Progenitor cell of endocrine pancreas (in vitro differentiated cells): ENCODE results near the gene LDLRAD4. TPM values are rescaled to one million over a fixed set of nuclear protein-coding genes. Genes with fewer than 3 reads are reported as not detected.

Experiments
- DNase-seq: peaks from one replicate; pipeline ENCODE4 v3.0.0; 2021; ENCODE audit warnings: low spot score; ENCODE audit not compliant: unreplicated experiment
- H3K27ac Mint-ChIP-seq: 2 replicates; pipeline ENCODE4 v1.8.0; 2021; ENCODE audit warnings: mild to moderate bottlenecking, moderate library complexity, mixed read lengths
- H3K27me3 Mint-ChIP-seq: 2 replicates; pipeline ENCODE4 v1.8.0; 2021; ENCODE audit warnings: mixed read lengths
- H3K36me3 Mint-ChIP-seq: 2 replicates; pipeline ENCODE4 v1.8.0; 2022; ENCODE audit warnings: mixed read lengths; ENCODE audit not compliant: insufficient read depth
- H3K4me1 Mint-ChIP-seq: 2 replicates; pipeline ENCODE4 v1.8.0; 2021; ENCODE audit warnings: low read depth, mixed read lengths
- H3K4me3 Mint-ChIP-seq: 2 replicates; pipeline ENCODE4 v1.8.0; 2021; ENCODE audit warnings: low read depth, mild to moderate bottlenecking, moderate library complexity, mixed read lengths
- H3K9me3 Mint-ChIP-seq: 2 replicates; pipeline ENCODE4 v1.8.0; 2021; ENCODE audit warnings: low read depth, mixed read lengths
- CTCF ChIP-seq: fragments of 200-600 bp; sonication (generic); IDR thresholded peaks from one replicate; pipeline ENCODE4 v1.5.0; 2021; ENCODE audit warnings: antibody characterized with exemption, mild to moderate bottlenecking; ENCODE audit not compliant: unreplicated experiment
- total RNA-seq: library from RNA; stranded (reverse); gene quantifications from 2 replicates; pipeline ENCODE4 v1.2.1, GENCODE V29; 2021

The LDLRAD4 gene
- total RNA-seq, 1 donor from 2014 or later = 3.8 TPM

DNA sequence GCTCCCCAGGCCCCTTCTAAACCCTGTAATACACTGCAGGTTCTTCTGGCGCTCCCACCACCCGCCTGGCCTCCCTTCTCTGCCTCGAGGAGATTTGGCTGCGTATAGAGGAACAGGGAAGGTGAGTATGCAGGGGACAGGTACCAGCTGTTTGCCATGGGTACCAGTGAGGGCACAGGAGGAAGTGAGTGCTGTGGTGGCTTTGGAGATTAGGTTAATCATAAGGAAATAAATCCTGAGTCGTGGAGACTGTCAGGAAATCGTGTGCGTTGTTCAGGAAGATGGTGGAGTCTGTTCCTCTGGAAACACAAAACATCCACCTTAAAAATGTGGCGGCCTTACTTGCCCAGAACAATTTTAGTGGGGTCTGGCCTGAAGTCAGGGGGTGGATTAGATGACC is 277.4 kb downstream of the LDLRAD4 start:
- Mint-ChIP-seq H3K4me3 (no peak overlapping the region), H3K27ac (no peak overlapping the region), H3K27me3 (peaks cover 19% of the 10 kb centered on the region), H3K9me3 (peaks cover 13% of the 10 kb centered on the region), H3K36me3 (peaks cover 11% of the 10 kb centered on the region), H3K4me1 (peaks cover 7% of the 10 kb centered on the region)
- no peak for DNase-seq
- no peak for TF ChIP-seq CTCF

DNA sequence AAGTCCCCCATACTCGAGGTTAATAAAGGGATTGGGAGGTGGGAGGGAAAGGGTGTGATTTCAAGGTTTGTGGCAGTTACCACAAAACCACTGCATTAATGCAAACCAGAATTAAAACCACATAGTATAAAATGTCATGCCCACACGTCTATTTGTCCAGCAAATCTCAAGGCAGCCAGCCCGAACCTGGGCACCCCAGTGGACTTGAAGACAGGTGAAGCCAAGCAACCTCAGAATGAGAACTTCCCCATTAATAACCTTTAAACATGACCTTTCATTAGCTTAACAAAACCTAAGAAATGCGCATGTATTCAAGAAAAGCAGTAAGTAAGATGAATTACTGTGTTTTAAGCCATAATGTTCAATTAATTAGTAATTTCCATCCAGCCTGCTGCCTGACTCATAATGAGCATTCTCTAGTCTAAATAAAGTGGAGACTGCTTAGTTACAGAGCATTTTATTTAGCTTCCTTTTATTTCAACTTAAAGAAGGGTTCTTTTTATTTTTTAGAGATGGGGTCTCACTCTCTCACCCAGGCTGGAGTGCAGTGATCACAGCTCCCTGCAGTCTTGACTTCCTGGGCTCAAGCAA is 278.2 kb downstream of the LDLRAD4 start:
- H3K4me3 Mint-ChIP-seq = no peak overlapping the region
- DNase-seq = no peak
- H3K9me3 Mint-ChIP-seq = peaks cover 13% of the 10 kb centered on the region
- H3K4me1 Mint-ChIP-seq = peaks cover 4% of the 10 kb centered on the region
- TF ChIP-seq CTCF = no peak
- peaks cover 25% of the 10 kb centered on the region for H3K27me3 Mint-ChIP-seq
- H3K36me3 Mint-ChIP-seq = peaks cover 11% of the 10 kb centered on the region
- no peak overlapping the region for H3K27ac Mint-ChIP-seq

DNA sequence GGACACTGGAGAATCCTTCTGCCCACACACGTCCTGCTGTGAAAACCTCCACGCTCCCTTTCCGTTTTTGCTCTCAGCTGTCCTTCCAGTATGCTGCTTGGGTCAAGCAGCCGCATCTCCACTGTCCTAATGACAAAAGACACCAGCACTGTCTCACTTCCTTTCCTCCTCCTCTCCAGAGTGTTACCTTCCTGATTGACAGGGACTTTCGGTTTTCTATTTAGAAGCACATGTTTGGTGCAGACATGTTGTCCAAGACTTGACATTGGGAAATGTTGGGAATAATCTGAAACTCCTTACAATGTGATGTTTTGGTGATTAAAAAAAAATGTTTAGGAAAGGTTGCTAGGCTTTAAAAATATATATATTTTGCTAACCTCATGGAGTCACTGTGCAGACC is 281.2 kb downstream of the LDLRAD4 start:
- Mint-ChIP-seq H3K27ac (no peak overlapping the region), H3K9me3 (peaks cover 13% of the 10 kb centered on the region), H3K4me3 (no peak overlapping the region), H3K4me1 (peaks cover 4% of the 10 kb centered on the region), H3K36me3 (peaks cover 11% of the 10 kb centered on the region), H3K27me3 (peaks cover 27% of the 10 kb centered on the region)
- TF ChIP-seq CTCF = no peak
- no peak for DNase-seq

GRCh38 chr18:13500227-13500865 is 281.8 kb downstream of the LDLRAD4 start:
- peaks cover 13% of the 10 kb centered on the region for H3K9me3 Mint-ChIP-seq
- DNase-seq = no peak

More at GRCh38 chr18:13500227-13500865, 281.8 kb downstream of the LDLRAD4 start:
- peaks cover 4% of the 10 kb centered on the region for H3K4me1 Mint-ChIP-seq
- H3K27ac Mint-ChIP-seq = no peak overlapping the region
- TF ChIP-seq CTCF = no peak
- H3K36me3 Mint-ChIP-seq = peaks cover 11% of the 10 kb centered on the region
- H3K4me3 Mint-ChIP-seq = no peak overlapping the region
- peaks cover 27% of the 10 kb centered on the region for H3K27me3 Mint-ChIP-seq
